Activated CD4-positive, alpha-beta T cell treated with anti-CD3 and anti-CD28 coated beads, Interleukin-2, amount 50 U/mL, for 16 hours (primary cell): ENCODE data around the gene KMT2A.

Experiments
- DNase-seq: peaks from one replicate; pipeline ENCODE4 v3.0.0-alpha.2; 2020

The KMT2A gene

GRCh38 chr11:118488480-118489109 lies 52.3 kb downstream of the KMT2A start:
- peak; percentile 83 for DNase-seq

- DNase-seq, result no peak
These were observed 54.7 kb downstream of the KMT2A start for GRCh38 chr11:118491041-118491440.

- DNase-seq, result no peak
These were observed 61.5 kb downstream of the KMT2A start for GRCh38 chr11:118497831-118498230.

GRCh38 chr11:118503216-118503615 lies 66.9 kb downstream of the KMT2A start:
- DNase-seq, result no peak

GRCh38 chr11:118511601-118512000 lies 75.3 kb downstream of the KMT2A start:
- no peak for DNase-seq

GRCh38 chr11:118514103-118514502 lies 77.8 kb downstream of the KMT2A start:
- no peak for DNase-seq

GRCh38 chr11:118519549-118519948 lies 83.3 kb downstream of the KMT2A start:
- no peak for DNase-seq

GRCh38 chr11:118521892-118522311 lies 85.6 kb downstream of the KMT2A start:
- DNase-seq, result no peak

- no peak for DNase-seq
These were observed 86.3 kb downstream of the KMT2A start for GRCh38 chr11:118522571-118523072.

- DNase-seq, result no peak
These were observed 88.1 kb downstream of the KMT2A start for GRCh38 chr11:118524356-118524755.

GRCh38 chr11:118524757-118525470 lies 88.6 kb downstream of the KMT2A start:
- DNase-seq, result no peak

- DNase-seq, result no peak
These were observed 90.4 kb downstream of the KMT2A start for GRCh38 chr11:118526688-118527087.

- DNase-seq, result no peak
These were observed 90.8 kb downstream of the KMT2A start, which contains the start of gene TTC36 for GRCh38 chr11:118527109-118527508. TSS of gene TTC36 (plus strand) at chr11:118527474. CDS start at chr11:118527495, 21 bp downstream.

- no peak for DNase-seq
These were observed 92.2 kb downstream of the KMT2A start for GRCh38 chr11:118528511-118528910.

GRCh38 chr11:118529584-118530175 lies 93.4 kb downstream of the KMT2A start:
- no peak for DNase-seq

- DNase-seq, result no peak
These were observed 93.9 kb downstream of the KMT2A start for GRCh38 chr11:118530180-118530682.

- DNase-seq, result peak; percentile 69
These were observed 94.6 kb downstream of the KMT2A start, which contains the start of gene TMEM25 for GRCh38 chr11:118530683-118531596. TSS of gene TMEM25 (plus strand) at chr11:118531192. CDS start at chr11:118531802, 610 bp downstream.

- no peak for DNase-seq
These were observed 95.3 kb downstream of the KMT2A start for GRCh38 chr11:118531597-118532084.

- DNase-seq, result no peak
These were observed 95.8 kb downstream of the KMT2A start for GRCh38 chr11:118532091-118532490.

- DNase-seq, result no peak
These were observed 96.8 kb downstream of the KMT2A start for GRCh38 chr11:118532852-118533768.
